Omental fat pad (tissue), 4 donors: ENCODE results near the gene C8A. TPM values are rescaled to one million over a fixed set of nuclear protein-coding genes. Genes with fewer than 3 reads are reported as not detected.

Source experiments
- ATAC-seq: fragments of 150-250 bp; one replicate; pipeline ENCODE4 v1.9.1; 2016; ENCODE audit warnings: mild to moderate bottlenecking, moderate library complexity; ENCODE audit not compliant: low FRiP score
- DNase-seq: peaks from one replicate; pipeline ENCODE4 v3.0.0-alpha.2; 2019; ENCODE audit warnings: low spot score
- CTCF ChIP-seq, 3 donors: fragments of 450-650 bp; IDR thresholded peaks; one replicate each; pipeline ENCODE4 v1.5.1; 2016 to 2017; ENCODE audit warnings: antibody characterized with exemption in 3 of 3, mild to moderate bottlenecking in 3 of 3, moderate library complexity in 2 of 3
- total RNA-seq, 4 donors: library from RNA; depleted of rRNA; stranded (reverse); fragments of >200 nt; gene quantifications; one replicate each; pipeline ENCODE4 v1.1.0, GENCODE V29; 2016

Gene C8A
- total RNA-seq, 4 donors from 2014 or later: not detected

GRCh38 chr1:56927986-56928385 is 73.4 kb downstream of the C8A start:
- TF ChIP-seq CTCF (IDR thresholded peaks at IDR 0.05): no peak

GRCh38 chr1:56929492-56929891 is 74.9 kb downstream of the C8A start:
- ATAC-seq: no peak
- TF ChIP-seq CTCF (IDR thresholded peaks at IDR 0.05): no peak
- DNase-seq: no peak

More at GRCh38 chr1:56927986-56928385, 73.4 kb downstream of the C8A start:
- DNase-seq: no peak
- no peak for ATAC-seq

GRCh38 chr1:56931211-56931610 is 76.6 kb downstream of the C8A start:
- ATAC-seq (no peak), DNase-seq (no peak)
- no peak for TF ChIP-seq CTCF (IDR thresholded peaks at IDR 0.05)

GRCh38 chr1:56931686-56932085 is 77.1 kb downstream of the C8A start:
- TF ChIP-seq CTCF (IDR thresholded peaks at IDR 0.05): no peak
- ATAC-seq: no peak
- DNase-seq: no peak

GRCh38 chr1:56933161-56933560 is 78.6 kb downstream of the C8A start:
- no peak for TF ChIP-seq CTCF (IDR thresholded peaks at IDR 0.05)
- ATAC-seq (no peak), DNase-seq (no peak)

GRCh38 chr1:56933606-56934005 is 79.0 kb downstream of the C8A start:
- DNase-seq: no peak
- no peak for TF ChIP-seq CTCF (IDR thresholded peaks at IDR 0.05)
- no peak for ATAC-seq

GRCh38 chr1:56934430-56935060 is 79.9 kb downstream of the C8A start:
- TF ChIP-seq CTCF (IDR thresholded peaks at IDR 0.05): no peak
- DNase-seq: no peak
- no peak for ATAC-seq
